Activated CD4-positive, alpha-beta T cell treated with anti-CD3 and anti-CD28 coated beads, Interleukin-2, amount 50 U/mL, for 16 hours (primary cell): ENCODE results near the gene CUX1.
"Not testable (repeated sequence)": the region's sequence is repeated elsewhere in the genome, so short reads cannot be mapped to it uniquely, and the experiment has no call there.

Source experiments
- DNase-seq: peaks from one replicate; pipeline ENCODE4 v3.0.0-alpha.2; 2020

CUX1 gene

DNA sequence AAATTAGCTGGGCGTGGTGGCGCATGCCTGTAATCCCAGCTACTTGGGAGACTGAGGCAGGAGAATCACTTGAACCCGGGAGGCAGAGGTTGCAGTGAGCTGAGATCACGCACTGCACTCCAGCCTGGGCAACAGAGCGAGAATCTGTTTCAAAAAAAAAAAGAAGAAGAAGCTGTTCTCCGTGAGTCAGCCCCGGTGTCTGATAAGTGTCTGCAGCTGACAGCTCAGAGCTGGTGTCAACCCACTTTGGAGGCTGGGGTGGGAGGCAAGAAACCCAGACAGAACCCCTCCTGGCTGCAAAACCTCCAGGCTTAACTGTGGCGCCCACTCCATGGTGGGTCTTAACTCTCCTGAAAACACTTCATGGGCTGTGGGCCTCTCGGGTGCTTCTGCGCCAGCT lies 170.6 kb downstream of the CUX1 start:
- not testable (repeated sequence) for DNase-seq

DNA sequence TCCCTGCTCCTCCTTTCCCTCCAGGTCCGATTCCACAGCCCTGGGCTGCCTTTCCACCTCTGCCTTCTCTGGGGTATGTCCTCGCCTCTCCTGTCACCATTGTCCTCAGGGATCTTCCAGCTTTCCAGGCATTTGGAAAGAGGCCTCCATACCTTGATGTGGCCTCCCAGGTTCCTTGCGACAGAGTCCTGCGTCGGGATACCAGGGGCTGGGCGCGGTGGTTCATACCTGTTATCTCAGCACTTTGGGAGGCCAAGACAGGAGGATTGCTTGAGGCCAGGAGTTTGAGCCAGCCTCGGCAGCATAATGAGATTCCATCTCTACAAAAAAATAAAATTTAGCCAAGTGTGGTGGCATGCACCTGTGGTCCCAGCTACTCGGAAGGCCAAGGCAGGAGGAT lies 171.1 kb downstream of the CUX1 start:
- DNase-seq = no peak

- DNase-seq = no peak
These were observed 171.7 kb downstream of the CUX1 start for GRCh38 chr7:101989101-101989500.

- no peak for DNase-seq
These were observed 173.5 kb downstream of the CUX1 start for GRCh38 chr7:101990811-101991418.

DNA sequence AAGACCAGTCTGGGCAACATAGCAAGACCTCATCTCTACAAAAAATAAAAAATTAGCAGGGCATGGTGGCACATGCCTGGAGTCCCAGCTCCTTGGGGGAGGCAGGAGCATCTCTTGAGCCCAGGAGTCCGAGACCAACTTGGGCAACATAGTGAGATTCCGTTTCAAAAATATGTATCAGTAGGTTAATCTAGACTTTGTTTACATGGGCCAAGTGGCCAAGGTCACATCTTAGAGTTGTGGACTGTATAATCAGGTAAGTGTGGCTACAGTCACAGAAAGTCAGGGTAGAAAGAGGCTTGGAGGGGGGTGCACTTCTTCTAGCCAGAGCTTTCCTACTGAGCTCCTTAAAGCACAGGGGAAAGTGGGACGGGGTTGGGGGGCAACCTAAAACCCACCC lies 174.4 kb downstream of the CUX1 start:
- DNase-seq = no peak

- DNase-seq = no peak
These were observed 175.9 kb downstream of the CUX1 start for GRCh38 chr7:101993311-101993710.

- DNase-seq = no peak
These were observed 177.7 kb downstream of the CUX1 start for GRCh38 chr7:101995121-101995520.

- no peak for DNase-seq
These were observed 178.8 kb downstream of the CUX1 start for GRCh38 chr7:101996131-101996691.

- DNase-seq = no peak
These were observed 179.4 kb downstream of the CUX1 start for GRCh38 chr7:101996876-101997275.

- DNase-seq = no peak
These were observed 180.8 kb downstream of the CUX1 start for GRCh38 chr7:101998029-101998905.

DNA sequence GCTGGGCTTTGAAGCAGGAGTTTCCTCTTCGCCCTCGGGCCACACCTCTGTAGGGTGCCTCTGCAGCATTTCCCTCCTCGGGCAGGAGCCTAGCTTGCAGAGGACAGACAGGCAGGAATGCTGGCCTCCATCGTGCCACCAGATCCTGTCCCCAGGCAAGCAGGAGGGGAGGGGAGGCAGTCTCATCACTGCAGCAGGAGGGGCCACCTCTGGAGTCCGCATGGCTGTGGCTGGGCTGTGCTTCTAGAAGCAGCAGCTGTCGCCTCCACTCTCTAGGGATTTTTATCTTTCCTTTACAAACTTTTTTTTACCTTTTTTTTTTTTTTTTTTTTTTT lies 181.4 kb downstream of the CUX1 start:
- DNase-seq = no peak

GRCh38 chr7:101999393-101999792 lies 182.0 kb downstream of the CUX1 start:
- DNase-seq = no peak

DNA sequence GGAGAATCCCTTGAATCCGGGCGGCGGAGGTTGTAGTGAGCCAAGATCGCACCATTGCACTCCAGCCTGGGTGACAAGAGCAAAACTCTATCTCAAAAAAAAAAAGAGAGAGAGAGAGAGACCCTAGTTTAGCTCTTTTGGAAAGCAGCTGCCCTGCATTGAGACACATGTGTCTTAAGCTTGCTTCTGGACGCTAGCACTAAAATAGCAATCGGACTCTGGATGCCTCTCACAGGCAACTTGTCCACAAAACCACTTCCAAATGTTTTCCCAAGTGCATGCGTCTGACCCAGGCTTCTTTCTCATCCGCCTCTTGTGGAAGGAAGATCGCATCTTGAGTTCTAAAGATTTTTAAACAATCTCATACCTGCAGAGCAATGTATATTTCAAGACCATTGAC lies 182.7 kb downstream of the CUX1 start:
- no peak for DNase-seq

- no peak for DNase-seq
These were observed 186.8 kb downstream of the CUX1 start for GRCh38 chr7:102004229-102004628.

GRCh38 chr7:102004848-102005247 lies 187.4 kb downstream of the CUX1 start:
- no peak for DNase-seq

GRCh38 chr7:102005933-102006480 lies 188.6 kb downstream of the CUX1 start:
- DNase-seq = no peak

DNA sequence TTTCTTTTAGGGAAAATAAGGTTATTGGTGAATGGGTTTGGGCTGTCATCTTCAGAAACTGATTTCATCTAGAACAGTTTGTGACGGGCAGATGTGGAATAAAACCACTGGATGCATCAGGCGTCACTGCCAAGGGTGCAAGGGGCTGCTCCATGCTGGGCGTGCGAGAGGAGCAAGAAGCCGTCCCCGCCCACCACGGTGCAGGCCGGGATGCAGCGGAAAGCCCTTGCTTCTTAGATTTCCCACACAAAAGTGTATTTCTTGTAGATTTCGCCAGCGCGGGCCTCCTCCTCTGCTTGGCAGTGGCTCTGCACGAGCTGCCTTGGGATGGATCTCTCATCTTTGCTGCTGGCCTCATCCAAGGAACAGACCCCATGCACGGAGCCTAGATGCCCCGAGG lies 189.3 kb downstream of the CUX1 start:
- no peak for DNase-seq

GRCh38 chr7:102008535-102009262 lies 191.3 kb downstream of the CUX1 start:
- DNase-seq = no peak

GRCh38 chr7:102009628-102010027 lies 192.2 kb downstream of the CUX1 start:
- no peak for DNase-seq

GRCh38 chr7:102012112-102012830 lies 194.8 kb downstream of the CUX1 start:
- not testable (repeated sequence) for DNase-seq

DNA sequence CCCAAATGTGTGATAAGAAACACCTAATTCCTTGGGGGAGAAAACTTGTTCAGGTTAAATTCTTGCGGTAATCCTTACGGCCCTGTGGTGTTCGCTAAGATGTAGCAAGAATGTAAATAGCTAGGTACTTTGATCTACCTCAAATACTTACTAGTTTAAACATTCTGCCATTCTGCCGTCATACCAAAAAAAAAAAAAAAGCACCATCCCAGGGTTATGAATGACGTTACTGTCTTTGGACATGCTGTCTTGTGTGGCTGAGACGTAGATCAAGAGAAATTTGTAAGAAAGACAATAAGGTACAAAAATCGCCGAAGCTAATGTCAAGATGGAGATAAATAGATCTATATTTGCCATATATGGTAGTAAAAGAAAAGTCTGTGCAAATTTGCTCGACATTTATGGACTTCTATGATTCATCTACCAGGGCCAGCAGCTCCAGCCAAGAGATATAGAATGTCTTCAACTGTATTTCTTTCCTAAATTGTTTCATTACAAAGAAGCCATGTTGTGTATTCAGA lies 195.6 kb downstream of the CUX1 start:
- no peak for DNase-seq

DNA sequence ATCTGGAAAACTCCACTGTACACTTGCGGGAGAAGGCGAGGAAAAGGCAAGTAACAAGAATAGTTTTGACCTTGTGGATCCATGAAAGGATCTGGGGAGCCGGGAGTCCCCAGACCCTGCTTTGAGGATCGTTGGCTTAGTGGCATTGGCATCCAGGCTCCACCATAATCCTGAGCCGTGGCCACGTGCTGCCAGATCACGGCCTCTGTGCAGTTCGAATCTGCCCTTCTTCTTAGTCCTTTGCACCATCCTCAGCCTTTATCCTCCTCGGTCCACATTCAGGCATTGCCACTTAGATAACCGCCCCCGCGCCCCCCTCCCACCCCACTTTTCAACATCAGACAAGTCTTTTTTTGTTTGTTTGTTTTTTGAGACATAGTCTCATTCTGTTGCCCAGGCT lies 201.4 kb downstream of the CUX1 start:
- DNase-seq = no peak
